IMR-90 (cell line): ENCODE measurements around the gene ROBO1. TPM values are rescaled to one million over a fixed set of nuclear protein-coding genes. Genes with fewer than 3 reads are reported as not detected.

Source experiments
- ATAC-seq: fragments of 200-7000 bp; cut with Tn5 transposase; 2 replicates; pipeline ENCODE4 v1.9.1; 2020; ENCODE audit warnings: low read depth, mild to moderate bottlenecking, moderate library complexity
- BruUV-seq: library from RNA; stranded (reverse); fragments of 400-500 nt; replicated peaks from 2 replicates; lab custom pipeline; 2021; lab: Mats Ljungman, UMichigan
- CTCF ChIA-PET: fragments of 300-600 bp; formaldehyde crosslinking; extraction: SDS; loops from one replicate; lab custom pipeline; 2021; ENCODE audit warnings: antibody characterized with exemption; lab: Yijun Ruan, JAX
- POLR2A ChIA-PET: fragments of 300-600 bp; sonication (Branson Sonifier 250); formaldehyde crosslinking; loops from one replicate; lab custom pipeline; 2022; ENCODE audit warnings: antibody characterized with exemption; ENCODE audit not compliant: unreplicated experiment; lab: Charles Lee
- DNase-seq: peaks from one replicate; pipeline ENCODE4 v3.0.0; 2013
- H2AFZ ChIP-seq: replicated peaks from 2 replicates; pipeline ENCODE3; 2013; ENCODE audit warnings: low read length, mild to moderate bottlenecking; ENCODE audit not compliant: poor library complexity
- H2AK5ac ChIP-seq: 2 replicates; pipeline ENCODE4 v1.6.1; 2013; ENCODE audit warnings: low read depth, low read length, inconsistent platforms
- H2AK9ac ChIP-seq: replicated peaks from 2 replicates; pipeline ENCODE3; 2013; ENCODE audit warnings: mild to moderate bottlenecking, low read depth, low read length, moderate library complexity; ENCODE audit not compliant: poor library complexity
- H2BK120ac ChIP-seq: 2 replicates; pipeline ENCODE4 v1.6.1; 2013; ENCODE audit warnings: low read depth, low read length, inconsistent platforms
- H2BK15ac ChIP-seq: 3 replicates; pipeline ENCODE4 v1.6.1; 2013; ENCODE audit warnings: low read depth, low read length, inconsistent platforms
- H2BK20ac ChIP-seq: 2 replicates; pipeline ENCODE4 v1.6.1; 2013; ENCODE audit warnings: low read depth, mild to moderate bottlenecking, inconsistent platforms, low read length, moderate library complexity
- H2BK5ac ChIP-seq: 2 replicates; pipeline ENCODE4 v1.6.1; 2013; ENCODE audit warnings: mild to moderate bottlenecking, low read depth, low read length, inconsistent platforms; ENCODE audit not compliant: poor library complexity, severe bottlenecking
- H3K14ac ChIP-seq: replicated peaks from 2 replicates; pipeline ENCODE4 v1.6.1; 2013; ENCODE audit warnings: low read depth, low read length, inconsistent platforms
- H3K18ac ChIP-seq: 2 replicates; pipeline ENCODE4 v1.6.1; 2013; ENCODE audit warnings: low read depth, low read length, control low read depth
- H3K23ac ChIP-seq: 2 replicates; pipeline ENCODE4 v1.6.1; 2013; ENCODE audit warnings: low read depth, low read length, inconsistent platforms
- H3K27ac ChIP-seq: 2 replicates; pipeline ENCODE4 v1.5.1; 2013; ENCODE audit warnings: mild to moderate bottlenecking, control low read depth, low read length; ENCODE audit not compliant: insufficient read depth
- H3K27me3 ChIP-seq: 2 replicates; pipeline ENCODE4 v1.6.1; 2013; ENCODE audit warnings: low read length; ENCODE audit not compliant: control insufficient read depth, insufficient read depth
- H3K36me3 ChIP-seq: 2 replicates; pipeline ENCODE4 v1.6.1; 2013; ENCODE audit warnings: low read length, mixed read lengths; ENCODE audit not compliant: control insufficient read depth, insufficient read depth
- H3K4ac ChIP-seq: 2 replicates; pipeline ENCODE4 v1.6.1; 2013; ENCODE audit warnings: low read depth, low read length, inconsistent platforms
- H3K4me1 ChIP-seq: 2 replicates; pipeline ENCODE4 v1.6.1; 2013; ENCODE audit warnings: low read length, mixed read lengths; ENCODE audit not compliant: control insufficient read depth, insufficient read depth
- H3K4me2 ChIP-seq: 2 replicates; pipeline ENCODE4 v1.6.1; 2013; ENCODE audit warnings: low read depth, mild to moderate bottlenecking, control low read depth, low read length, moderate library complexity
- H3K4me3 ChIP-seq: 2 replicates; pipeline ENCODE4 v1.5.1; 2013; ENCODE audit warnings: low read depth, mild to moderate bottlenecking, control low read depth, low read length, moderate library complexity; ENCODE audit not compliant: insufficient read depth
- H3K56ac ChIP-seq: 2 replicates; pipeline ENCODE4 v1.6.1; 2013; ENCODE audit warnings: low read length, inconsistent platforms; ENCODE audit not compliant: insufficient read depth; ENCODE audit errors: extremely low read depth
- H3K79me1 ChIP-seq, 2 experiments: 2 replicates each; pipeline ENCODE4 v1.6.1; 2013; ENCODE audit warnings: low read length in 2 of 2, inconsistent platforms in 1 of 2, low read depth in 1 of 2
- H3K9ac ChIP-seq: 2 replicates; pipeline ENCODE4 v1.6.1; 2013; ENCODE audit warnings: low read depth, low read length, control low read depth
- H3K9me1 ChIP-seq: 2 replicates; pipeline ENCODE4 v1.6.1; 2013; ENCODE audit warnings: low read length, inconsistent platforms; ENCODE audit not compliant: insufficient read depth
- H3K9me3 ChIP-seq: 2 replicates; pipeline ENCODE4 v1.6.1; 2013; ENCODE audit warnings: low read length; ENCODE audit not compliant: control insufficient read depth, insufficient read depth
- H4K20me1 ChIP-seq: 2 replicates; pipeline ENCODE4 v1.6.1; 2013; ENCODE audit warnings: low read length, inconsistent platforms; ENCODE audit not compliant: insufficient read depth
- H4K5ac ChIP-seq: 2 replicates; pipeline ENCODE4 v1.6.1; 2013; ENCODE audit warnings: mild to moderate bottlenecking, low read depth, low read length, control low read depth
- H4K8ac ChIP-seq, 2 experiments: 2 replicates each; pipeline ENCODE4 v1.6.1; 2013; ENCODE audit warnings: low read depth in 2 of 2, low read length in 2 of 2, control low read depth in 1 of 2, inconsistent platforms in 1 of 2
- H4K91ac ChIP-seq: 2 replicates; pipeline ENCODE4 v1.6.1; 2013; ENCODE audit warnings: low read depth, low read length, inconsistent platforms; ENCODE audit not compliant: insufficient read depth
- BHLHE40 ChIP-seq: fragments of 150-350 bp; IDR thresholded peaks from 2 replicates; pipeline ENCODE4 v1.6.1; 2016; ENCODE audit warnings: mild to moderate bottlenecking, low read depth, low read length
- CEBPB ChIP-seq: IDR thresholded peaks from 2 replicates; pipeline ENCODE4 v1.6.1; 2012; ENCODE audit warnings: low read depth, low read length, improper control_type of control experiment
- CHD1 ChIP-seq: IDR thresholded peaks from 2 replicates; pipeline ENCODE4 v1.6.1; 2012; ENCODE audit warnings: low read depth, low read length, improper control_type of control experiment
- CTCF ChIP-seq: conservative IDR thresholded peaks from 2 replicates; pipeline ENCODE4 v1.5.1; 2012; ENCODE audit warnings: mild to moderate bottlenecking, low read depth, low read length, improper control_type of control experiment
- ELK1 ChIP-seq: fragments of 150-350 bp; IDR thresholded peaks from 2 replicates; pipeline ENCODE4 v1.6.1; 2016; ENCODE audit warnings: low read depth, mild to moderate bottlenecking, low read length, moderate library complexity, borderline replicate concordance
- FOS ChIP-seq: fragments of 150-350 bp; IDR thresholded peaks from 2 replicates; pipeline ENCODE4 v1.6.1; 2016; ENCODE audit warnings: low read depth, low read length
- MAFK ChIP-seq: IDR thresholded peaks from 2 replicates; pipeline ENCODE4 v1.6.1; 2012; ENCODE audit warnings: low read depth, low read length, improper control_type of control experiment
- MAZ ChIP-seq: IDR thresholded peaks from 2 replicates; pipeline ENCODE4 v1.6.1; 2012; ENCODE audit warnings: low read depth, mild to moderate bottlenecking, low read length, improper control_type of control experiment, moderate library complexity, borderline replicate concordance
- MXI1 ChIP-seq: IDR thresholded peaks from 2 replicates; pipeline ENCODE4 v1.6.1; 2012; ENCODE audit warnings: low read depth, mild to moderate bottlenecking, low read length, moderate library complexity, borderline replicate concordance
- NFE2L2 ChIP-seq: fragments of 150-350 bp; IDR thresholded peaks from 2 replicates; pipeline ENCODE4 v1.6.1; 2016; ENCODE audit warnings: low read depth, mild to moderate bottlenecking, low read length
- POLR2A ChIP-seq: IDR thresholded peaks from 2 replicates; pipeline ENCODE4 v1.6.1; 2012; ENCODE audit warnings: mild to moderate bottlenecking, low read depth, low read length
- RAD21 ChIP-seq: IDR thresholded peaks from 2 replicates; pipeline ENCODE4 v1.6.1; 2012; ENCODE audit warnings: low read length, improper control_type of control experiment
- RCOR1 ChIP-seq: IDR thresholded peaks from 2 replicates; pipeline ENCODE4 v1.6.1; 2012; ENCODE audit warnings: mild to moderate bottlenecking, low read length, improper control_type of control experiment; ENCODE audit not compliant: insufficient replicate concordance
- RFX5 ChIP-seq: IDR thresholded peaks from 2 replicates; pipeline ENCODE4 v1.8.0; 2012; ENCODE audit warnings: low read depth, mild to moderate bottlenecking, low read length, moderate library complexity
- SMC3 ChIP-seq: fragments of 150-350 bp; IDR thresholded peaks from 2 replicates; pipeline ENCODE4 v1.6.1; 2016; ENCODE audit warnings: low read depth, mild to moderate bottlenecking, antibody characterized with exemption, low read length, moderate library complexity
- USF2 ChIP-seq: fragments of 150-350 bp; IDR thresholded peaks from 2 replicates; pipeline ENCODE4 v1.6.1; 2017; ENCODE audit warnings: mild to moderate bottlenecking, antibody characterized with exemption, low read length, low read depth
- dilution Hi-C: fragments of 300-500 bp; cut with HindIII; formaldehyde crosslinking; loops from one replicate; pipeline ENCODE4 v1.14.3; 2018; ENCODE audit warnings: low sequenced_read_pairs; ENCODE audit not compliant: unreplicated experiment
- in situ Hi-C: fragments of 300-500 bp; cut with MboI; formaldehyde crosslinking; loops from 3 replicates; pipeline ENCODE4 v1.14.3; 2019; ENCODE audit warnings: low sequenced_read_pairs, inconsistent platforms, mixed read lengths
- intact Hi-C: fragments of 100-400 bp; cut with micrococcal nuclease; formaldehyde crosslinking; loops from 2 replicates; pipeline ENCODE4 v1.10.0; 2022
- polyA plus RNA-seq, 3 experiments: library from polyadenylated mRNA; depleted of rRNA; stranded (reverse); fragments of >200 nt; gene quantifications; 2 replicates each; pipeline ENCODE4 v1.2.3, GENCODE V29; 2012; ENCODE audit warnings: low replicate concordance in 1 of 3
- total RNA-seq: library from RNA; depleted of rRNA; stranded (reverse); fragments of >200 nt; gene quantifications from 2 replicates; pipeline ENCODE4 v1.2.3, GENCODE V29; 2012

The ROBO1 gene
- total and polyA plus RNA-seq, 2 of the 4 experiments (the other 2 are of a cell fraction), result 24.1 to 53.9 TPM

- POLR2A ChIA-PET, result no interaction called here
- no peaks in the 10 kb centered on the region for H3K9me3 ChIP-seq
- intact Hi-C loops (no loop called here), in situ Hi-C loops (loop anchor here (5.0 kb wide), 1 partner anchor 263 kb away; no protein-coding TSS in a partner anchor), dilution Hi-C loops (no loop called here)
- ATAC-seq, result no peak
- no peaks in the 10 kb centered on the region for H3K27me3 ChIP-seq
- H3K56ac ChIP-seq, result no peak overlapping the region
- H3K9me1 ChIP-seq, result no peaks in the 10 kb centered on the region
- no peaks in the 10 kb centered on the region for H3K36me3 ChIP-seq
- no peaks in the 10 kb centered on the region for H3K4me1 ChIP-seq
- H2BK15ac ChIP-seq, result no peak overlapping the region
- H2BK20ac ChIP-seq, result no peak overlapping the region
- no TSS peak for BruUV-seq
- no peak overlapping the region for H2AK5ac ChIP-seq
- H2AK9ac ChIP-seq, result no peak overlapping the region
- no peak overlapping the region for H4K5ac ChIP-seq
- no peak overlapping the region for H2BK120ac ChIP-seq
- no peak overlapping the region for H3K4ac ChIP-seq
- no peak overlapping the region for H4K91ac ChIP-seq
- no peak overlapping the region for H3K27ac ChIP-seq
- no peak overlapping the region for H3K18ac ChIP-seq
- H3K23ac ChIP-seq, result no peak overlapping the region
- H4K20me1 ChIP-seq, result no peaks in the 10 kb centered on the region
- H3K4me3 ChIP-seq, result no peak overlapping the region
- CTCF ChIA-PET, result no interaction called here
- no peak overlapping the region for H4K8ac ChIP-seq
- no peaks in the 10 kb centered on the region for H3K79me1 ChIP-seq
- H3K4me2 ChIP-seq, result no peak overlapping the region
- no peak overlapping the region for H3K9ac ChIP-seq
- no peak overlapping the region for H2AFZ ChIP-seq
- TF ChIP-seq USF2 (no peak), CEBPB (no peak), CHD1 (no peak), POLR2A (no peak), MAZ (no peak), ELK1 (no peak), SMC3 (no peak), RAD21 (no peak), CTCF (no peak), NFE2L2 (no peak), FOS (no peak), MAFK (no peak), BHLHE40 (no peak), RFX5 (no peak), MXI1 (no peak), RCOR1 (no peak)
- no peak for DNase-seq
- H2BK5ac ChIP-seq, result no peak overlapping the region
- H3K14ac ChIP-seq, result no peak overlapping the region
Measured at GRCh38 chr3:79094654-79095053, 673.1 kb downstream of the ROBO1 start.
